Upper lobe of left lung (tissue), 4 donors: Measurements from ENCODE around the gene LMOD2.

Experiments
- CTCF ChIP-seq, 6 experiments: fragments of 450-650 bp in 4 of 6; fragments of 200-600 bp in 2 of 6; sonication (generic) in 2 of 6; IDR thresholded peaks; one replicate each; pipeline ENCODE4 v1.5.1; 2016 to 2019; ENCODE audit warnings: antibody characterized with exemption in 6 of 6
- EP300 ChIP-seq, 4 donors: sonication (generic); formaldehyde crosslinking; IDR thresholded peaks; one replicate each; pipeline ENCODE4 v1.5.1; 2017; ENCODE audit warnings: antibody characterized with exemption in 4 of 4, control low read depth in 2 of 4
- POLR2A ChIP-seq, 4 donors: fragments of 450-650 bp; IDR thresholded peaks; one replicate each; pipeline ENCODE4 v1.5.1; 2016 to 2017; ENCODE audit warnings: antibody characterized with exemption in 4 of 4, mild to moderate bottlenecking in 2 of 4

GRCh38 chr7:123666492-123666891, 10.8 kb downstream of the LMOD2 start:
- TF ChIP-seq POLR2A (IDR thresholded peaks at IDR 0.05) (no peak), CTCF (IDR thresholded peaks at IDR 0.05) (no peak), EP300 (IDR thresholded peaks at IDR 0.05) (no peak)
